SJCRH30 (cell line): ENCODE data around the gene NADSYN1. TPM values are rescaled to one million over a fixed set of nuclear protein-coding genes. Genes with fewer than 3 reads are reported as not detected.
"Not testable (repeated sequence)": the region's sequence is repeated elsewhere in the genome, so short reads cannot be mapped to it uniquely, and the experiment has no call there.

Experiments used
- DNase-seq, 2 experiments: peaks; one replicate each; pipeline ENCODE4 v3.0.0-alpha.2; 2015 to 2020
- H3K27ac ChIP-seq: fragments of 250-450 bp; sonication (Bioruptor Pico); 2 replicates; pipeline ENCODE4 v1.5.1; 2020; ENCODE audit warnings: mild to moderate bottlenecking, moderate library complexity
- H3K27me3 ChIP-seq: fragments of 250-450 bp; sonication (Bioruptor Pico); 2 replicates; pipeline ENCODE4 v1.5.1; 2020; ENCODE audit warnings: mild to moderate bottlenecking, moderate library complexity
- H3K36me3 ChIP-seq: fragments of 250-450 bp; sonication (Bioruptor Pico); 2 replicates; pipeline ENCODE4 v1.5.1; 2020; ENCODE audit warnings: mild to moderate bottlenecking, moderate library complexity
- H3K4me1 ChIP-seq: fragments of 250-450 bp; sonication (Bioruptor Pico); 2 replicates; pipeline ENCODE4 v1.5.1; 2020; ENCODE audit warnings: mild to moderate bottlenecking, moderate library complexity
- H3K4me3 ChIP-seq: fragments of 250-450 bp; sonication (Bioruptor Pico); 2 replicates; pipeline ENCODE4 v1.5.1; 2020; ENCODE audit warnings: mild to moderate bottlenecking, moderate library complexity
- H3K9me3 ChIP-seq: fragments of 250-450 bp; sonication (Bioruptor Pico); replicated peaks from 2 replicates; pipeline ENCODE4 v1.5.1; 2020; ENCODE audit warnings: mild to moderate bottlenecking, moderate library complexity
- total RNA-seq: library from RNA; depleted of rRNA; stranded (reverse); fragments of >200 nt; shearing (Covaris generic); gene quantifications from 2 replicates; pipeline ENCODE4 v1.2.3, GENCODE V29; 2014; rRNA removed

Gene NADSYN1
- total RNA-seq, 1 experiment from 2014 or later, result 18.0 TPM

GRCh38 chr11:71540521-71541304 is 87.7 kb downstream of the NADSYN1 start:
- not testable (repeated sequence) for H3K36me3 ChIP-seq, DNase-seq, H3K4me1 ChIP-seq

GRCh38 chr11:71542382-71542781 is 89.4 kb downstream of the NADSYN1 start:
- no peaks in the 10 kb centered on the region for H3K4me1 ChIP-seq
- H3K27ac ChIP-seq, result no peak overlapping the region
- H3K4me3 ChIP-seq, result no peak overlapping the region
- no peak for DNase-seq
- H3K36me3 ChIP-seq, result no peaks in the 10 kb centered on the region
- H3K9me3 ChIP-seq, result no peaks in the 10 kb centered on the region
- no peaks in the 10 kb centered on the region for H3K27me3 ChIP-seq

More at GRCh38 chr11:71540521-71541304, 87.7 kb downstream of the NADSYN1 start:
- not testable (repeated sequence) for H3K4me3 ChIP-seq, H3K27ac ChIP-seq, H3K27me3 ChIP-seq, H3K9me3 ChIP-seq

- Histone ChIP-seq H3K9me3 (no peaks in the 10 kb centered on the region), H3K4me3 (no peak overlapping the region), H3K36me3 (no peaks in the 10 kb centered on the region), H3K4me1 (no peaks in the 10 kb centered on the region), H3K27me3 (no peaks in the 10 kb centered on the region), H3K27ac (no peak overlapping the region)
- no peak for DNase-seq
Observed at GRCh38 chr11:71542879-71543777, 90.1 kb downstream of the NADSYN1 start.

GRCh38 chr11:71543866-71544265 is 90.9 kb downstream of the NADSYN1 start:
- no peak for DNase-seq
- Histone ChIP-seq H3K9me3 (no peaks in the 10 kb centered on the region), H3K27ac (no peak overlapping the region), H3K36me3 (no peaks in the 10 kb centered on the region), H3K4me3 (no peak overlapping the region), H3K27me3 (no peaks in the 10 kb centered on the region), H3K4me1 (no peaks in the 10 kb centered on the region)

- DNase-seq, result no peak
- Histone ChIP-seq H3K27me3 (no peaks in the 10 kb centered on the region), H3K9me3 (no peaks in the 10 kb centered on the region), H3K4me1 (no peaks in the 10 kb centered on the region), H3K4me3 (no peak overlapping the region), H3K36me3 (no peaks in the 10 kb centered on the region), H3K27ac (no peak overlapping the region)
Observed at GRCh38 chr11:71544525-71545214, 91.7 kb downstream of the NADSYN1 start.

GRCh38 chr11:71545405-71545966 is 92.5 kb downstream of the NADSYN1 start:
- H3K27ac ChIP-seq, result no peak overlapping the region
- H3K9me3 ChIP-seq, result no peaks in the 10 kb centered on the region
- no peaks in the 10 kb centered on the region for H3K27me3 ChIP-seq
- H3K36me3 ChIP-seq, result no peaks in the 10 kb centered on the region
- no peaks in the 10 kb centered on the region for H3K4me1 ChIP-seq
- DNase-seq, result no peak
- H3K4me3 ChIP-seq, result no peak overlapping the region

GRCh38 chr11:71548120-71548519 is 95.1 kb downstream of the NADSYN1 start, which contains the start of gene KRTAP5-9:
TSS of gene KRTAP5-9 (plus strand) at chr11:71548420. CDS start at chr11:71548658, 238 bp downstream.
- Histone ChIP-seq H3K9me3 (no peaks in the 10 kb centered on the region), H3K4me3 (no peak within 1 kb of the TSS), H3K36me3 (no peaks in the 10 kb centered on the region), H3K27ac (no peak within 1 kb of the TSS), H3K4me1 (no peaks in the 10 kb centered on the region), H3K27me3 (no peaks in the 10 kb centered on the region)
- DNase-seq, result no peak

- peak in 1 of 2 experiments; percentile 9 for DNase-seq
- H3K4me3 ChIP-seq, result no peak overlapping the region
- no peaks in the 10 kb centered on the region for H3K27me3 ChIP-seq
- no peak overlapping the region for H3K27ac ChIP-seq
- H3K36me3 ChIP-seq, result no peaks in the 10 kb centered on the region
- H3K9me3 ChIP-seq, result no peaks in the 10 kb centered on the region
- H3K4me1 ChIP-seq, result no peaks in the 10 kb centered on the region
Observed at GRCh38 chr11:71548716-71549151, 95.7 kb downstream of the NADSYN1 start.

Other genes with a start within 250 kb of the NADSYN1 start
- 0.02 and 0.15 TPM in 2 replicates for gene SHANK2, start 200.6 kb upstream of the NADSYN1 start, total RNA-seq
- gene DHCR7, start 4.8 kb upstream of the NADSYN1 start, total RNA-seq, result 40.1 and 42.8 TPM in 2 replicates
- gene KRTAP5-7, start 74.1 kb downstream of the NADSYN1 start, total RNA-seq, result not detected in 2 replicates
- gene KRTAP5-8, start 84.8 kb downstream of the NADSYN1 start, total RNA-seq, result not detected in 2 replicates
- gene KRTAP5-9, start 95.2 kb downstream of the NADSYN1 start, total RNA-seq, result not detected in 2 replicates
- not detected in 2 replicates for gene KRTAP5-10, start 112.4 kb downstream of the NADSYN1 start, total RNA-seq
- gene KRTAP5-11, start 129.7 kb downstream of the NADSYN1 start, total RNA-seq, result not detected in 2 replicates